GM12891 (cell line): Measurements from ENCODE around the gene SPINK8.

Experiments
- POLR2A ChIP-seq: IDR thresholded peaks from 2 replicates; pipeline ENCODE4 v1.6.1; 2011; ENCODE audit warnings: low read depth, low read length, control low read depth
- POLR2AphosphoS5 ChIP-seq: IDR thresholded peaks from 2 replicates; pipeline ENCODE4 v1.6.1; 2011; ENCODE audit warnings: low read depth, low read length, control low read depth
- SPI1 ChIP-seq: IDR thresholded peaks from 2 replicates; pipeline ENCODE4 v1.6.1; 2011; ENCODE audit warnings: low read depth, low read length, control low read depth
- TAF1 ChIP-seq: IDR thresholded peaks from 2 replicates; pipeline ENCODE4 v1.6.1; 2011; ENCODE audit warnings: low read depth, low read length, control low read depth

DNA sequence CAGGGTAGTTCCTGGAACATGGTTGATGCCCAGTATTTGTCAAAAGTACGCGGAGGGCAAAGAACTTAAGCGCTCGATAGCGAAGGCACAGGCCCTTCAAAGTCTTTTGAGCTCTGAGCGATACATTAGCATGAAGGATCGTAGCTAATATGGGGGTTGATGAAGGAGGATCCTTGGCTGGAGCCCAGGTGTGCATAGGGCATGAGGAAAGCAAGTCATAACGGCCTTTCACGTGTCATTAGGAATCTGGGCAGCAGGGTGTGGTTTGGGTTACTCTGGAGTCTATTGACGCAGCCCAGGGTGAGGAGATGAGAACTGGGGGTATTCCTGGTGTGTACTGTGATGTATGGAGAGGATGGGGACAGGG is 31.7 kb downstream of the SPINK8 start:
- TF ChIP-seq POLR2A (no peak), TAF1 (no peak), SPI1 (no peak), POLR2AphosphoS5 (no peak)
